Measurements from ENCODE around the gene ZMAT5. TPM values are rescaled to one million over a fixed set of nuclear protein-coding genes. Genes with fewer than 3 reads are reported as not detected.

ZMAT5 gene
- total RNA-seq, 1 experiment from 2014 or later, result 13.4 TPM

DNA sequence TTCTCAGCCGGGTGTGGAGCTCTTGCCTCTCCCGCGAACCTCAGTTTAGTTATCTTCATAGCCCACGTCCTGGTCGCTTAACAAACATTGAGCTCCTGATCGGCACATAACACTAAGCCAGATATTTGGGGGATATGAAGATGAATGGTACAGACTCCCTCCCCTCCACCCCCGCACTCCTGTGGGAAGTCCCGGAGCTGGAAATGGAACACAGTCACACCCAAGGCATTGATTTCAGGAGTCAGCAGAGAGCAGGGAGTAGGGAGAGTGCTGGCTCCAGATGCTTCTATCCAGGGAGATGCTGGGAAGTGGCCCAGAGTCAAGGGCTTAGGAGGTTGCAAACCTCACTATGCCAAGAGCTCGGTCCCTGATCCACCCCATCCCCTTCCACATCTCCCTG is 73.1 kb downstream of the ZMAT5 start:
- Mint-ChIP-seq H3K36me3 (no peaks in the 10 kb centered on the region), H3K4me1 (peaks cover 40% of the 10 kb centered on the region), H3K9me3 (no peaks in the 10 kb centered on the region), H3K4me3 (no peak overlapping the region), H3K27ac (no peak overlapping the region; the same call in 1 of the 2 replicates), H3K27me3 (ENCODE audit: low read depth) (no peaks in the 10 kb centered on the region)
- DNase-seq (ENCODE audit: low spot score), result no peak
- ATAC-seq, result no peak
- TF ChIP-seq, protein P1, sequence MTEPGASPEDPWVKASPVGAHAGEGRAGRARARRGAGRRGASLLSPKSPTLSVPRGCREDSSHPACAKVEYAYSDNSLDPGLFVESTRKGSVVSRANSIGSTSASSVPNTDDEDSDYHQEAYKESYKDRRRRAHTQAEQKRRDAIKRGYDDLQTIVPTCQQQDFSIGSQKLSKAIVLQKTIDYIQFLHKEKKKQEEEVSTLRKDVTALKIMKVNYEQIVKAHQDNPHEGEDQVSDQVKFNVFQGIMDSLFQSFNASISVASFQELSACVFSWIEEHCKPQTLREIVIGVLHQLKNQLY (CRISPR knock-in tag; IDR thresholded peaks at IDR 0.05), result no peak
- TF ChIP-seq, protein P2, sequence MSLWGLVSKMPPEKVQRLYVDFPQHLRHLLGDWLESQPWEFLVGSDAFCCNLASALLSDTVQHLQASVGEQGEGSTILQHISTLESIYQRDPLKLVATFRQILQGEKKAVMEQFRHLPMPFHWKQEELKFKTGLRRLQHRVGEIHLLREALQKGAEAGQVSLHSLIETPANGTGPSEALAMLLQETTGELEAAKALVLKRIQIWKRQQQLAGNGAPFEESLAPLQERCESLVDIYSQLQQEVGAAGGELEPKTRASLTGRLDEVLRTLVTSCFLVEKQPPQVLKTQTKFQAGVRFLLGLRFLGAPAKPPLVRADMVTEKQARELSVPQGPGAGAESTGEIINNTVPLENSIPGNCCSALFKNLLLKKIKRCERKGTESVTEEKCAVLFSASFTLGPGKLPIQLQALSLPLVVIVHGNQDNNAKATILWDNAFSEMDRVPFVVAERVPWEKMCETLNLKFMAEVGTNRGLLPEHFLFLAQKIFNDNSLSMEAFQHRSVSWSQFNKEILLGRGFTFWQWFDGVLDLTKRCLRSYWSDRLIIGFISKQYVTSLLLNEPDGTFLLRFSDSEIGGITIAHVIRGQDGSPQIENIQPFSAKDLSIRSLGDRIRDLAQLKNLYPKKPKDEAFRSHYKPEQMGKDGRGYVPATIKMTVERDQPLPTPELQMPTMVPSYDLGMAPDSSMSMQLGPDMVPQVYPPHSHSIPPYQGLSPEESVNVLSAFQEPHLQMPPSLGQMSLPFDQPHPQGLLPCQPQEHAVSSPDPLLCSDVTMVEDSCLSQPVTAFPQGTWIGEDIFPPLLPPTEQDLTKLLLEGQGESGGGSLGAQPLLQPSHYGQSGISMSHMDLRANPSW (CRISPR knock-in tag; conservative IDR thresholded peaks at IDR 0.05; ENCODE audit: low read depth), result no peak
- TF ChIP-seq ELF4 (CRISPR knock-in tag; IDR thresholded peaks at IDR 0.05; ENCODE audit: low read depth), result no peak
- TF ChIP-seq FOXJ3 (CRISPR knock-in tag; IDR thresholded peaks at IDR 0.05; ENCODE audit: borderline replicate concordance), result no peak
- TF ChIP-seq, protein P3, sequence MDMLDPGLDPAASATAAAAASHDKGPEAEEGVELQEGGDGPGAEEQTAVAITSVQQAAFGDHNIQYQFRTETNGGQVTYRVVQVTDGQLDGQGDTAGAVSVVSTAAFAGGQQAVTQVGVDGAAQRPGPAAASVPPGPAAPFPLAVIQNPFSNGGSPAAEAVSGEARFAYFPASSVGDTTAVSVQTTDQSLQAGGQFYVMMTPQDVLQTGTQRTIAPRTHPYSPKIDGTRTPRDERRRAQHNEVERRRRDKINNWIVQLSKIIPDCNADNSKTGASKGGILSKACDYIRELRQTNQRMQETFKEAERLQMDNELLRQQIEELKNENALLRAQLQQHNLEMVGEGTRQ (CRISPR knock-in tag; IDR thresholded peaks at IDR 0.05), result no peak
- TF ChIP-seq NFYB (CRISPR knock-in tag; conservative IDR thresholded peaks at IDR 0.05; ENCODE audit: low read depth), result no peak
- TF ChIP-seq JUN (CRISPR knock-in tag; IDR thresholded peaks at IDR 0.05), result no peak
- TF ChIP-seq TEAD1 (CRISPR knock-in tag; IDR thresholded peaks at IDR 0.05), result no peak
- TF ChIP-seq, protein P4, sequence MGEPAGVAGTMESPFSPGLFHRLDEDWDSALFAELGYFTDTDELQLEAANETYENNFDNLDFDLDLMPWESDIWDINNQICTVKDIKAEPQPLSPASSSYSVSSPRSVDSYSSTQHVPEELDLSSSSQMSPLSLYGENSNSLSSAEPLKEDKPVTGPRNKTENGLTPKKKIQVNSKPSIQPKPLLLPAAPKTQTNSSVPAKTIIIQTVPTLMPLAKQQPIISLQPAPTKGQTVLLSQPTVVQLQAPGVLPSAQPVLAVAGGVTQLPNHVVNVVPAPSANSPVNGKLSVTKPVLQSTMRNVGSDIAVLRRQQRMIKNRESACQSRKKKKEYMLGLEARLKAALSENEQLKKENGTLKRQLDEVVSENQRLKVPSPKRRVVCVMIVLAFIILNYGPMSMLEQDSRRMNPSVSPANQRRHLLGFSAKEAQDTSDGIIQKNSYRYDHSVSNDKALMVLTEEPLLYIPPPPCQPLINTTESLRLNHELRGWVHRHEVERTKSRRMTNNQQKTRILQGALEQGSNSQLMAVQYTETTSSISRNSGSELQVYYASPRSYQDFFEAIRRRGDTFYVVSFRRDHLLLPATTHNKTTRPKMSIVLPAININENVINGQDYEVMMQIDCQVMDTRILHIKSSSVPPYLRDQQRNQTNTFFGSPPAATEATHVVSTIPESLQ (CRISPR knock-in tag; IDR thresholded peaks at IDR 0.05), result no peak
- TF ChIP-seq ZNF219 (CRISPR knock-in tag; IDR thresholded peaks at IDR 0.05; ENCODE audit: borderline replicate concordance), result no peak
- TF ChIP-seq, protein P5, sequence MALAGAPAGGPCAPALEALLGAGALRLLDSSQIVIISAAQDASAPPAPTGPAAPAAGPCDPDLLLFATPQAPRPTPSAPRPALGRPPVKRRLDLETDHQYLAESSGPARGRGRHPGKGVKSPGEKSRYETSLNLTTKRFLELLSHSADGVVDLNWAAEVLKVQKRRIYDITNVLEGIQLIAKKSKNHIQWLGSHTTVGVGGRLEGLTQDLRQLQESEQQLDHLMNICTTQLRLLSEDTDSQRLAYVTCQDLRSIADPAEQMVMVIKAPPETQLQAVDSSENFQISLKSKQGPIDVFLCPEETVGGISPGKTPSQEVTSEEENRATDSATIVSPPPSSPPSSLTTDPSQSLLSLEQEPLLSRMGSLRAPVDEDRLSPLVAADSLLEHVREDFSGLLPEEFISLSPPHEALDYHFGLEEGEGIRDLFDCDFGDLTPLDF (CRISPR knock-in tag; IDR thresholded peaks at IDR 0.05), result no peak
- no peak for TF ChIP-seq HMGA2 (CRISPR knock-in tag; IDR thresholded peaks at IDR 0.05)
- TF ChIP-seq, protein P6, sequence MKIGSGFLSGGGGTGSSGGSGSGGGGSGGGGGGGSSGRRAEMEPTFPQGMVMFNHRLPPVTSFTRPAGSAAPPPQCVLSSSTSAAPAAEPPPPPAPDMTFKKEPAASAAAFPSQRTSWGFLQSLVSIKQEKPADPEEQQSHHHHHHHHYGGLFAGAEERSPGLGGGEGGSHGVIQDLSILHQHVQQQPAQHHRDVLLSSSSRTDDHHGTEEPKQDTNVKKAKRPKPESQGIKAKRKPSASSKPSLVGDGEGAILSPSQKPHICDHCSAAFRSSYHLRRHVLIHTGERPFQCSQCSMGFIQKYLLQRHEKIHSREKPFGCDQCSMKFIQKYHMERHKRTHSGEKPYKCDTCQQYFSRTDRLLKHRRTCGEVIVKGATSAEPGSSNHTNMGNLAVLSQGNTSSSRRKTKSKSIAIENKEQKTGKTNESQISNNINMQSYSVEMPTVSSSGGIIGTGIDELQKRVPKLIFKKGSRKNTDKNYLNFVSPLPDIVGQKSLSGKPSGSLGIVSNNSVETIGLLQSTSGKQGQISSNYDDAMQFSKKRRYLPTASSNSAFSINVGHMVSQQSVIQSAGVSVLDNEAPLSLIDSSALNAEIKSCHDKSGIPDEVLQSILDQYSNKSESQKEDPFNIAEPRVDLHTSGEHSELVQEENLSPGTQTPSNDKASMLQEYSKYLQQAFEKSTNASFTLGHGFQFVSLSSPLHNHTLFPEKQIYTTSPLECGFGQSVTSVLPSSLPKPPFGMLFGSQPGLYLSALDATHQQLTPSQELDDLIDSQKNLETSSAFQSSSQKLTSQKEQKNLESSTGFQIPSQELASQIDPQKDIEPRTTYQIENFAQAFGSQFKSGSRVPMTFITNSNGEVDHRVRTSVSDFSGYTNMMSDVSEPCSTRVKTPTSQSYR (CRISPR knock-in tag; IDR thresholded peaks at IDR 0.05), result no peak
- ChIA-PET POLR2A (no interaction called here), CTCF (interaction anchor here (0.6 to 7.8 kb wide), 3 partner anchors 10 to 562 kb away, joined by 3 to 105 read pairs (median 5); no protein-coding TSS in a partner anchor)

DNA sequence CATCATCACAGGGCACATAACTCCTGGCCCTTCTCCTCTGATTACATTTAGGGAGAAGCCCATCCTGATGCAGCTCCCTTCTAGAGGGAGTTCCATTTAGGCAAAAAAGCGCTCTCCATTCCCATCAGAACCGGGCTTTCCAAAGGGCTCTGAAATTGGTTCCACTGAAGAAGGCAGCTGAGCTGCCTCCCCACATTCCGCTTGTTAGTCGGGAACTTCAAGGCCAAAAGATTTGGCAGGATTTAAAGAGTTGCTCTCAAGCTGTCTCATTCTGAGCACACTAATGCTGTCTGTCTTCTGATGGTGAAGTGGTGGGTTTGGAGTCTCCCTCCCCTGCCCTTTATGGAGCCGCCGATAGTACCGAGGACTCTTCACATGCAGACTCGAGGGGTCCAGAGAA is 73.6 kb downstream of the ZMAT5 start:
- peak overlapping the region; percentile 55 for H3K27ac Mint-ChIP-seq
- H3K4me3 Mint-ChIP-seq, result no peak overlapping the region
- no peaks in the 10 kb centered on the region for H3K27me3 Mint-ChIP-seq (ENCODE audit: low read depth)
- CTCF ChIA-PET, result interaction anchor here (0.6 to 7.8 kb wide), 4 partner anchors 10 to 562 kb away, joined by 3 to 105 read pairs (median 4); no protein-coding TSS in a partner anchor
- POLR2A ChIA-PET, result no interaction called here
- H3K9me3 Mint-ChIP-seq, result no peaks in the 10 kb centered on the region
- no peak for ATAC-seq
- no peak for DNase-seq (ENCODE audit: low spot score)
- H3K4me1 Mint-ChIP-seq, result peaks cover 45% of the 10 kb centered on the region
- no peaks in the 10 kb centered on the region for H3K36me3 Mint-ChIP-seq
- TF ChIP-seq ZNF671 (CRISPR knock-in tag; IDR thresholded peaks at IDR 0.05), result no peak
- no peak for TF ChIP-seq RELA (CRISPR knock-in tag; IDR thresholded peaks at IDR 0.05; ENCODE audit: borderline replicate concordance)
- TF ChIP-seq, protein P7, sequence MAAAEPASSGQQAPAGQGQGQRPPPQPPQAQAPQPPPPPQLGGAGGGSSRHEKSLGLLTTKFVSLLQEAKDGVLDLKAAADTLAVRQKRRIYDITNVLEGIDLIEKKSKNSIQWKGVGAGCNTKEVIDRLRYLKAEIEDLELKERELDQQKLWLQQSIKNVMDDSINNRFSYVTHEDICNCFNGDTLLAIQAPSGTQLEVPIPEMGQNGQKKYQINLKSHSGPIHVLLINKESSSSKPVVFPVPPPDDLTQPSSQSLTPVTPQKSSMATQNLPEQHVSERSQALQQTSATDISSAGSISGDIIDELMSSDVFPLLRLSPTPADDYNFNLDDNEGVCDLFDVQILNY (CRISPR knock-in tag; IDR thresholded peaks at IDR 0.05), result no peak
- TF ChIP-seq, protein P8, sequence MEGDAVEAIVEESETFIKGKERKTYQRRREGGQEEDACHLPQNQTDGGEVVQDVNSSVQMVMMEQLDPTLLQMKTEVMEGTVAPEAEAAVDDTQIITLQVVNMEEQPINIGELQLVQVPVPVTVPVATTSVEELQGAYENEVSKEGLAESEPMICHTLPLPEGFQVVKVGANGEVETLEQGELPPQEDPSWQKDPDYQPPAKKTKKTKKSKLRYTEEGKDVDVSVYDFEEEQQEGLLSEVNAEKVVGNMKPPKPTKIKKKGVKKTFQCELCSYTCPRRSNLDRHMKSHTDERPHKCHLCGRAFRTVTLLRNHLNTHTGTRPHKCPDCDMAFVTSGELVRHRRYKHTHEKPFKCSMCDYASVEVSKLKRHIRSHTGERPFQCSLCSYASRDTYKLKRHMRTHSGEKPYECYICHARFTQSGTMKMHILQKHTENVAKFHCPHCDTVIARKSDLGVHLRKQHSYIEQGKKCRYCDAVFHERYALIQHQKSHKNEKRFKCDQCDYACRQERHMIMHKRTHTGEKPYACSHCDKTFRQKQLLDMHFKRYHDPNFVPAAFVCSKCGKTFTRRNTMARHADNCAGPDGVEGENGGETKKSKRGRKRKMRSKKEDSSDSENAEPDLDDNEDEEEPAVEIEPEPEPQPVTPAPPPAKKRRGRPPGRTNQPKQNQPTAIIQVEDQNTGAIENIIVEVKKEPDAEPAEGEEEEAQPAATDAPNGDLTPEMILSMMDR (IDR thresholded peaks at IDR 0.05), result no peak
- no peak for TF ChIP-seq ELF4 (CRISPR knock-in tag; IDR thresholded peaks at IDR 0.05; ENCODE audit: low read depth)
- TF ChIP-seq, protein P3 (CRISPR knock-in tag; IDR thresholded peaks at IDR 0.05), result no peak
- no peak for TF ChIP-seq RORB (CRISPR knock-in tag; IDR thresholded peaks at IDR 0.05)

All from WTC11 (cell line).